HG03196 (cell line): Measurements from ENCODE around the gene TBC1D17.
"Not testable (repeated sequence)": the region's sequence is repeated elsewhere in the genome, so short reads cannot be mapped to it uniquely, and the experiment has no call there.

Source experiments
- ATAC-seq: cut with Tn5 transposase; IDR thresholded peaks from one replicate; pipeline ENCODE4 v1.9.1; 2021; ENCODE audit not compliant: unreplicated experiment

TBC1D17 gene

GRCh38 chr19:49916839-49917733 lies 39.6 kb downstream of the TBC1D17 start:
- no peak for ATAC-seq

DNA sequence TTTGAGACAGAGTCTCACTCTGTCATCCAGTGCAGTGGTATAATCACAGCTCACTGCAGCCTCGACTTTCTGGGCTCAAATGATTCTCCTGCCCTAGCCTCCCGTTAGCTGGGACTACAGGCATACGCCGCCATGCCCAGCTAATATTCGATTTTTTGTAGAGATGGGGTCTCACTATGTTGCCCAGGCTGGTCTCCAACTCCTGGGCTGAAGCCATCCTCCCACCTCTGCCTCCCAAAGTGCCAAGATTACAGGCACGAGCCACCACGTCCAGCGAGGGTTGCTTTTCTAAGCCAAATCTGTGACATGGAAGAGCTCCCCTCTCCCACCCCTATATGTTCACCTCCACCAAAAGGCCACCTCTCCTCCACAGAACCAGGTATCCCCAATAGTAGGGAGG lies 40.6 kb downstream of the TBC1D17 start:
- no peak for ATAC-seq

DNA sequence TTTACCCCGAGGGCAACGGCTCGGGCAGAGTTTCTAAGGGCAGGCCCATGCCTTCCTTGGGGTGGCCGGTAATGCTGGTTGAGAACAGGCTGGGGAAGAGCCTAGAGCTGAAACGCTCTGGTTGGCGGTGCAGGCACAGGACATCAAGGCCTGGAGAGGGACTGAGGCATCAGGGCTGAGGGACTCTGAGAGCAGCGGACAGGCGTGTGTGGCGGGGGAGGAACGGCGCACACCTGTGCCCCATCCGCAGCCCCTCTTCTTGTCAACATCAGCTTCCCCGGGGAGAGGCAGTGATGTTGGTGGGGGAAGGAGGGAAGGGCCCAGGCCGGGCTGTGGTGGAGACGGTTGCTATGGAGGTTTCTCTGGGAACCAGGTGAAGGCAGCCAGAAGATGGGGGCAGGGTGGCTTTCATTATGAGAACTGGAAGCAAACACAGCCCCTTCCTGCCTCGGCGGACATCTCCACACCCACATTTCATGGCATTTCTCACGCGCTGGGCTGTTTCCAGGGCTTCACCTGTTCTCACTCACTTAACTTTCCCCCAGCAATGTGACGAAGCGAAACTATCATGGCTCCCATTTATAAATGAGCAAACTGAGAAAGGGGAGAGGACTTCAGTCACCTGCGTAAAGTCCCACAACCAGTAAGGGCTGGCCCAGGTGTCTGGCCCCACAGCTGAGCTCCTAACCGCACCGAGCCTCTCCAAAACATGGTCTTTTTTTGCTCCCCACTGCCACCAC lies 43.3 kb downstream of the TBC1D17 start:
- ATAC-seq = no peak

DNA sequence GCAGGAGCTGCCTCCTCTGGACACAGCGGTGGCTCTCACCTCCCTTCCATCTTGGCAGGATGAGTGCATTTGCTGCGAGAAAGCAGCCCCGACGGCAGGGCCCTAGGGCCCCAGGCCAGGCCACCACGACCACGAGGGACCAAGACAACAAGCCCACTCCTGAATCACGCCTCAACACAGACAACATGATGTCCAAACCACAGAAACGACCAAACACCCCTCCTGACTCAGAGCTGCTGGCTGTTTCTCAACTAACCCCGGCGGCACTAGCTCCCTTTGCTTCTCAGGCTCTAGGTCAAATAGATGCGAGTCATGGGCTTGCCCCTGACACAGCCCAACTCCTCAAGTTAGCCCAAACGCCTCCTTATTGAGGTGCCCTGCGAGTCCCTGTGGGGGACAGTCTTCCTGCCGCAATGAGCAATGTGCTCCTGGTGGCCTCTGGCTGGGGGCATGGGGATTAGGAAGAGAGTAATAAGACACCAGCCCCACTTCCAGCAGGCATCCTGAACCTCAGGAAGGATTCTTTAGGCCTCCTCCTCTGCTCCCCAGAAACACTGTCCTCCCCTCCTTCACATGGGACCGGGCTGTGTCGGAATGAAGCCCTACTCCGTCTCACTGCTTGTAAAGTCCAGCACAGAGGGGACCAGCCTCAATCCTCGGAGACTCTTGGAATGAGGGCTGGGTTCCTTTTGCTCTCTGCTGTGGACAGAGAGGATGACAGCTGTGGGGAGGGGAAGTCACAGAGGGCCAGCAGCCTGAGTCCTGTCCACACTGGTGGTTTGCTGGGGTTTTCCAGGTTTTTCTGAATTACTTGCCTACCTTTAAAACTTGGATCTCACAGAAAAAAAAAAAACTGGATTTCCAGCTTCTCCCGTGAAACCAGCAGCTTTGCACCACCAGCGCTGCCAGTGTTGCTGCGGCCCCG lies 44.6 kb downstream of the TBC1D17 start:
- no peak for ATAC-seq

DNA sequence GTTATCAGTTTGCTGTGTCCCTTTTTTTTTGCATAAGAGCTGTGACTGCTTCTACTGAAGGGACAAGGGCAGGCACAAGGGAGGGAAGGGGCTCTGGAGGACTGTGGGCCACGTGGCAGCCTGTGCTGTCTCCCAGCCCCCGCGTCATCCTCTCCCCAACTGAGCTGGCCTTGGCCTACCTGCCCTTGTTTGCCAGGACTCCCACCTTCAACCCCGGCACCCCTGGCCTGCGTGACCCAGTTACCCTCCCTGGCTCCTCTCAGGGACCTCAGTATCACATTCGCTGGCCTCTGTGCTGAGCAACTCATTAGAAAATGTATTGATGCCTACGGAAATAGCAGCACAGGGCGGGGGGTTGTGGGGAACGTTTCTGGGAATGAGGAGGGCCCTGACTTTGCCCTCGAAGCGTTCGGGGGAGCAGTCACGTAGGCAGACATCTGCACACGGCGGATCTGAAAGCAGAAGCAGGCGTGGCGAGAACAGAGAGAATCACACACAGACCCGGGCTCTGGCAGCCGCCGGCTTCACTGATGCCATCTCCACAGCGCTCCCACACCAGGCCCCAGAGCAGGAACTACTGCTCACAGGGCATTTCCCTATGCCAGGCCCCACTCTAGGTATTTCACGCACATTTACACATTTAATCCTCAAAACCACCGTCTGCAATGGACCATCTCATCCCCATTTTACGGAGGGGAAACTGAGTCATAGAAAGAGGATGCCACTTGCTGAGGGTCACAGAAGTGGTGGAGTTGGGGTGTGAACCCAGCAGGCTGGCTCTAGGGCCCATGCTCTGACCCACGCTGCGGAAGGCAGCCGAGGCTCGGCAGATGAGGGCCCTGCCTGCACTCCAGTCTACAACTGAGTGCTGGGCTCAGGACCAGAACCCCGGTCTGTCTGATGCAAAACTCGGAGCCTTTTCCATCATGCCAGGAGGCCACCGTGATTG lies 45.8 kb downstream of the TBC1D17 start:
- no peak for ATAC-seq

DNA sequence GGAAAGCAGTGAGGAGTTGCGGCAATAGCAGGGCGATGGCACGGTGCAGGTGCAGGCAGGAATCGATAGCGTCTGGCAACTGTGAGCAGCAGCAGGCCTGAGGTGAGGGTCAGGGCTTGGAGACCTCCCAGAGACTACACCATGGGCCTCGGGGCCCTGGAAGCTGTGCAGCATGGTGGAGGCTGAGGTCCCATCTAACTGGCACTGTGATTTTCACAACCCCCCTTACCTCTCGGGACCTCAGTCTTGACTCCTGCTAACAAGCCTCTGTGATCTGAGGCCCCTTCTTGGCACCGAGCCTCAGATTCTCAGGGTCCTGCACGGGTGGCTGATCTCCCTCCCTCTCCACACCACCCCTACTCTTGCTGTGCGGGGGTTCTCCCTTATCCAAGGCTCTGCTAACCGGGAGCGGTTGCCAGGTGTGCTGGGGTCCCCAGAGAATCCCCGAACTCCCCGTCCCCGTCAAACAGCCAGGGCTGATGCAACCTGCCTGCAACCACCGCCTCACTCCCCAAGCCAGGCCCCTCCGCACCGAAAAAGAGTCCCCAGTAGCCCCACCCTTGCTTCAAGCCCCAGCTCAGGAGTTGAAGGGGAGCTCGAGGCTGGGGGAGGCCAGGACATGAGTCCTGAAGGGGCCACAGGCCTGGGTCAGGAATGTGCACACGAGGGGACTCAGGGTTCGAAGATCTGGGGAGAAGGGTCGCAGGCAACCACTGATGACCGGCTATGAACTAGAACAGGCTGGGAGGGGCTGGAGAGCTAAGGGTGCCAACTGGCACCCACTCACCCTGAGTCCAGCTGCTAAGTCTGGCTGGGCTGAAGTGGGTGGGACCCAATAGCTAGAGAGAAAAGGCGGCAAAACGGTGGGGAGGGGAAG lies 46.7 kb downstream of the TBC1D17 start:
- ATAC-seq = no peak

GRCh38 chr19:49924881-49925210 lies 47.3 kb downstream of the TBC1D17 start:
- ATAC-seq = not testable (repeated sequence)

DNA sequence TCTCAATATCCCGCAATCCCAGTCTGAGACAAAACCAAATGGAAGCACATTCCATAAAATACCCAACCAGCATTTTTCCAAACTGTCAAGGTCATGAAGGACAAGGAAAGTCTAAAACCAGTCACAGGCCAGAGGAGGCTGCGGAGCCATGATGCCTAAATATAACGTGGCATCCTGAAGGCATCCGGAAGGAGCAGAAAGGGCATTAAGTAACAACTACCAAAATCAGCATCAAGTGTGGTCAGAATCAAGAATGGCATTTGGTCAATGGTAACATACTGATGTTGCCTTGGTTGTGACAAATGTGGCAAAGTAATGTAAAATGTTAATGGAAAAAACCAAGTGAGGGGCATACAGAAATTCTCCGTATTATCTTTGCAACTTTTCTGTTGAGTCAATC lies 48.0 kb downstream of the TBC1D17 start:
- no peak for ATAC-seq

- no peak for ATAC-seq
Measured at GRCh38 chr19:49926515-49926914, 49.0 kb downstream of the TBC1D17 start.

DNA sequence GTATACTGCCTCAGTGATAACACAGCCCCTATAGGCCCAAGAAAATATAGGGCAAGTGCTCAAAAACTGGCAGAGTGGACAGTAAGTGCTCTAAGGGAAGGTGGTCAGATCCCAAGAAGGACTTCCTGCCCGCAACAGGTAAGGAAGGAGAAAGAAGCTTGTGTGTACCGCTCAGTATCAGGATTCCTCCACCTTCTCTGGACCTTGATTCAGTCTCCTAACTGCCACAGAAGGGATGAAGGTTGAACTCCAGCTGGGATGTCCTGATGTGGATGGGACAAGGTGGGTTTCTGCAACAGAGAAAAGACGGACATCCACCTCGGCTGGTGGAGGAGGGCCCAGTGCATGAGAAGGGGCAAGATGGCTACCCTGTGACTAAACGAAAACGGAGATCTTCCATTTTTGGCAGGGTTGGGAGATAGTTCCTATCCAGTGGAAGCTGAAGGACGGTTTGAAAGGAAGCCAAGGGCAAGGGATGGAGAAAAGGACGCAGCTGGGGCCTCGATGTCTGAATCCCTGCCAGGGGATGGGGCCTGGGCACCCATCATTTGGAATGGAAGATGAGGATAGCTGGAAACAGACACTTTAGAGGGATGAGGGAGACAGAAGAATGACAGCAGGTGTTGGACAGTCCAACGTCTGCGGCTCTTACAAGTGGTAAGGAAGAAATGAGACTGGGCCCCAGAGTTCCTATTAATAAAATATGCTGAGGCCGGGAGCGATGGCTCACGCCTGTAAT lies 50.2 kb downstream of the TBC1D17 start:
- ATAC-seq = no peak

DNA sequence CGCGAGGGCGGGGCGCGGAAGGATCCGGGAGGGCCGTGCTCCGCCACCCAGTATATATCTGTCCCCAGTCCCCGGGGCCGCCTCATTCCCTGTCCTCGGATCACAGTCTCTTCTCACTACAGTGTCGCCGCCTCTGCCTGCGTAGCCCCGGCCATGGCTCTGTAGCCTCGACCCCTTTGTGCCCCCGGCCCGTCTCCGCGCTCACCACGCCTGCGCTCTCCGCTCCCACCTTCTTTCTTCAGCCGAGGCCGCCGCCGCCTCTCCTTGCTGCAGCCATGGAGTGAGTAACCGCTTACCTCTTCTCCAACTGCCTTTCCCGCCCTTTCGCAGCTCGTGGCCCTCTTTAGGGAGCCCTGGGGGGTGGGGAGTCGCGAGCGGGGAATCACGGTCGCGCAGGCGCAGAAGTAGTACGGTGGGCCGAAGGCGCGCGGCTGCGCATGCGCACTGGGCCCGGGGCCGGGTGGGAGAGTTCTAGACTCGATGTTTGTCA lies 51.7 kb downstream of the TBC1D17 start, which contains the start of the genes ATF5 and NUP62:
Gene ATF5, plus strand, starts transcription at position 85 of the 490 bp plus-strand sequence. CDS start 1,646 bp downstream, outside the sequence.
Gene NUP62, minus strand, starts transcription at position 384 of the 490 bp plus-strand sequence. CDS start 19,697 bp downstream, outside the sequence.
- peak; percentile 49 for ATAC-seq

- ATAC-seq = peak; percentile 65
Measured at GRCh38 chr19:49929611-49930482, 52.3 kb downstream of the TBC1D17 start.

GRCh38 chr19:49930483-49931011 lies 53.0 kb downstream of the TBC1D17 start:
- ATAC-seq = no peak

GRCh38 chr19:49931293-49932040 lies 54.0 kb downstream of the TBC1D17 start:
- no peak for ATAC-seq

- no peak for ATAC-seq
Measured at GRCh38 chr19:49932041-49932451, 54.5 kb downstream of the TBC1D17 start.

- no peak for ATAC-seq
Measured at GRCh38 chr19:49932731-49933131, 55.2 kb downstream of the TBC1D17 start.
